Right lung (tissue), 5 donors: ENCODE measurements around the gene TGFBI. TPM values are rescaled to one million over a fixed set of nuclear protein-coding genes. Genes with fewer than 3 reads are reported as not detected.

Experiments
- DNase-seq, 2 donors: peaks; one replicate each; pipeline ENCODE4 v3.0.0-alpha.2; 2013
- polyA plus RNA-seq, 5 donors: library from polyadenylated mRNA; unstranded; fragments of 120-200 nt; gene quantifications; one replicate each; pipeline versions ENCODE4 v1.2.1 to v1.2.3, GENCODE V29; 2013; ENCODE audit warnings: inconsistent platforms in 1 of 5, low replicate concordance in 1 of 5; ENCODE audit not compliant: insufficient read length in 5 of 5, insufficient read depth in 1 of 5

TGFBI gene
- polyA plus RNA-seq, 5 donors, result 126 to 164 (median 135) TPM

DNA sequence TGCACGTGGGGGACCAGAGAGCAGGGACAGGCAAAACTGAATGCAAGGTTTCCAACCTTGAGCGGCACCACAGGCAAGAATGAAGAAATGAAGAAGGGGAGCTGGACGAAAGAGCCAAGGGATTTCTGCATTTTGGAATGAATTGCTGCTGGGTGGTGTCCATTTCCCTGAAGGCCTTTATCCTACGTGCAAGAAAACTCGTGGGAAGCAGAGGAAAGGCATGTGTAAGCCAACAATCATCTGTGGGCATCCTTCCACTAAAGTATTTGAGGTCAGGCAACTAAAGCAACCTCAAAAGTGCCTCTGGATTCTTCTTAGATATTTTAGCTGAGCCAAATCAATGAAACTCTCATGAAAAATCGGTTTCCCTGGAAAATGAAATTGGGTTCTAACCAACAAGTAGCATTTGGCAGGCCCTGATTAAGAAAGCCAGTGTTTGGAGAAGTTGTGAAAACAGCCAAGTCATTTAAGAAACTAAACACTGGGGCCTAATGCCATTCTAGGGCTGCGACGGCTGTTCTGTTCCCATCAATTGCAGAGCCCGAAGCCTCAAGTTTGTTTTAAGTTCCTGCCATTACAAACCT lies 4.7 kb upstream of the TGFBI start:
- DNase-seq, result no peak

DNA sequence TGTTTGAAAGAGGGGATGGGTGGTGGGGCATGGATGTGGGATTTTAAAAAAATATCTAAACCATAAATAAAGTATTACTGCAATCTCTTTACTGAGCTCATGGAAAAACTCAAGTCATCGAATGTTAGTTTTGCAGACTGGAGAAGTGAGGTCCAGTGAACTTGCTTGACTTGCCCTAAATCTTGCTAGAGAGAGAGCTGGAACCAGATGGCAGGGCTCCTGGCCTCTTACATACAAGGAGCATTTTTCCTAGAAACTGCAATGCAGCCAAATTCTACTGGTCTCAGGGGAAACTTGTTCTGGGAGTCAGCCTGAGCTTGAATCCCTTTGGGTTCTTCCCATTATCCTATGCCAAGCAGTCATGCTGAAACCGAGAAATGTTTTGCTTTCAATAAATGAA lies 2.9 kb upstream of the TGFBI start:
- no peak for DNase-seq

DNA sequence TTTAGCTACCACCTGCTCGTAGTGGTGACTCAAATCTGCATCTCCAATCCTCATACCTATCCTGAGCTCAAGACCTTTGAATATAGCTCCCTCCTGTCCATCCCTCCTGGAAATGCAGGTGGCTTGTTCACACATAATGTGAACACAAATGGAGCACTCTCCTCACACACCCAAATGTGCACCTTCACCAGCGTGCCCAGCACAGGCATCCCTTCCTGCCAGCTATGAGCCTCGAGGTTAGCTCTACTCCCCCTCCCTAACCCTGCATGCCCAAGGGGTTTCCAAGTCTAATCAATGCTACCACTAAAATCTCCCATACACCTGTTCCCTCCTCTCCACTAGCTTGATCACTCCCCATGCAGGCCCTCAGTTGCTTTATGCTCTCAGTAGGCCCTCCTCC lies 2.2 kb upstream of the TGFBI start:
- no peak for DNase-seq

DNA sequence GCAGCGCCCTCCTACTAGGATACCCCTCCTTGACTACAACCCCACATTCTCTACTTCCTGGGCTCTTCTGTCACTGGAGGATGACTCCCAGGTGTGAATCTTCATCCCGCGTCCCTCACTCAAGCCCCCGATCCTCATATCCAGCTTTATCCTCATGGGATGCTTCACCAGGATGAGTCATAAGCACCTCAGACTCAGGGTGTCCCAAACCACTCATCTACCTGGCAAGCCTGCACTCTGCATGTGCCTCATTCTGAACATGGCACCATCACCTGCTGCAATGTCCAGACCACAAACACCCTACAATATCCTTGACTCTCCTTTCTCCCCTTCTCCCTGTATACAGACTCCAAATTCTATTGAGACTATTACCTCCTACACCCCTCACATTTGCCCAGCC lies 1.5 kb upstream of the TGFBI start:
- DNase-seq, result no peak

DNA sequence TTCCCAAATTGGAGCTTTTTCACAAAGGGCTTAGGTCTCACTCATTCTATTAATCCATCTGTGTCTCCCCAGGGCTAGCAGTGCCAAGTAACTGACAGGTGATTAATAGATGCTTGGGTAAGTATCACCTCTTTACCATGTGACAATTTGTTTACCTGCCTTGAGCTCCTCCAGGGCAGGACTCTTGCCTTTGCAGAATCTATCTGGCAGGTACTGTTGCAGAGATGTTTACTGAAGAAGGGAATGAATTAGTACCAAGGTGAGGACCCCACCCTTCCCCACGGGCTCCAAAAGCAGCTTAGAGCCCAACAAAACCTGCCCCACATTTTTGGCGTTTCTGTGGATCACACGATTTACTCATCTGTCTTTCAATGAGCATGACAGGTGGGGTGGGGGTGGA lies 698 bp upstream of the TGFBI start:
- DNase-seq, result no peak

DNA sequence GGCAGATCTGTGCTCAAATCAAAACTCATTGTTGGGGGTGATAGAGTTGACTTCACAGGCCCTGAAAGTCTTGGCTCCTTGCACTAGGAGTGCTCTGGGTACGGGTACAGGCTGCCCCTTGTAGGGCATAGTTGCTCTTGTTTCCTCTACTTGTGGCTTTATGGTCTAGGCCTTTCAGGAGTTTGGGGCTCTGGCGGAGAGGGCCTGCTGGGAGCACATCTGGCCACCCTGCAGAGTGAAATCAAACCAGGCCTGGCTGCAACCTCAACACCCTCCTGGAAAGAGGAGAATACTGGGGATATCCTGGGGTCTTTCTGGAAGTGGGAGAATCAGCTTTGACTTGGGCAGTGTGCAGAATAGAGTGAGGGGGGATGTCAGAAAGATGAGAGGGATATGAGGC lies 1.5 kb downstream of the TGFBI start:
- no peak for DNase-seq

DNA sequence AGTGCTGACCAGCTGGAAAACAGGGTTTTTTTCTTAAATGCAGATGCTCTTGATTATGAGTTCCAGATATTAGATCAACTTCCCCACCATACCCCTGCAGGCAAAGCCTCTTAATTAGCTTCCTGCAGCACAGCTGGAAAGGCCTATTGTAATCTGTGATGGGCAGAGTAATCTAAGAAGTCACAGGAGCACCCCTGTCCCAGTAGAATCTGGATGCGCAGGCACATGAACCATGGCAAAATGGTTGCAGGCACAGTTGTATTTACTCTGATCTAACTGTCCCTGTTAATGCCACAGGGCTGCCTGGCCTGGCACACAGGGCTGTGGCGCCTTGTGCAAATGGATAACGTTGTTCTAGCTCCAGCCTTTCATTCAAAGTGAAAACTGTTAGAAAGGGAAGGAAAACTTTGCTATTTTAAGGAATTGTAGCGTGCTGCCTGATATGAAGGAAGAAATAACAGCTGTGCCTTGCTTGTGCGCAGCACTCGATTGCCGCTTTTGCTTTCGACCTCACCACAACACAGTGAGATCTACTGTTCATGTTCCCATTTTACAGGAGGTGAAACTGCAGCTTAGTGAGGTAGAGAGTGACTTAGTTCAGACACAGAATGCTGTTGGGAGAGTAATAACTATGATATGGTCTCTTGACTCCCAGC lies 2.3 kb downstream of the TGFBI start:
- no peak for DNase-seq

DNA sequence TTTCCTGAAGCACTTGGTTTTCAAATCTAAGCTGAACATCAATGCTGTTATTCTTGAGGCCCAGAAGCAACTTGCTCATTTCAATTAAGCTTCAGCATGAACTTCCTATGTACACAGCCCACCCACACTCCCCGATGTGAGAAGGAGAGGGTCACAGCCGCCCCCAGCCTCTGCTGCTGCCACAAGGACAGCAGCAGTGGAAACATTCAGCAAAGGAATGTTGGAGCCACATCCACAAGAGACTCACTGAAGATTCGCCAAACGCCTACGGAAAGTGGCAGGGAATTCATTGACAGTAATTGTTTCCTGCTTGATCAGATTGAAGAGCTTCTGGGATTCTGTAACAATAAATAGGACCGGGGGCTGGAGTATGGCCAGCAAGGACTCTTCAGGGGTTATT lies 2.9 kb downstream of the TGFBI start:
- no peak for DNase-seq

DNA sequence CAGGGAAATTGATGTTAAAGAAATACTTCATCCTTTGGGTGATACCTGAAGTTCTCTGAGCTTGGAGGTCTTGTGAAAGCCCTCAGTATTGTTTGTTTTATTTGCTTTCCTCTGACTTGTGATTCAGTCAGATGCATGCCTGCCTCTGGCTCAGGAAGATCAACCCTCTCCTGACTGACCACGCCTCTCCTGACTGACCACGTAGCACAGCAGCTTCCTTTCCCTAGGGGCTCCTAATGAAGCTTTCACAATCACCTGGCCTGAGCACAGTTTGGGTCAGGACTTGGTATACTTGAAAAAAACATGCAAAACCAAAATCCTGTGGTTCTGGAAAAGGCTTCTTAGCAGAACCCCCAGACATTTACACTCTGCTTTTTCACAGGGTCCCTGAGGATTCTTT lies 3.8 kb downstream of the TGFBI start:
- DNase-seq, result no peak

DNA sequence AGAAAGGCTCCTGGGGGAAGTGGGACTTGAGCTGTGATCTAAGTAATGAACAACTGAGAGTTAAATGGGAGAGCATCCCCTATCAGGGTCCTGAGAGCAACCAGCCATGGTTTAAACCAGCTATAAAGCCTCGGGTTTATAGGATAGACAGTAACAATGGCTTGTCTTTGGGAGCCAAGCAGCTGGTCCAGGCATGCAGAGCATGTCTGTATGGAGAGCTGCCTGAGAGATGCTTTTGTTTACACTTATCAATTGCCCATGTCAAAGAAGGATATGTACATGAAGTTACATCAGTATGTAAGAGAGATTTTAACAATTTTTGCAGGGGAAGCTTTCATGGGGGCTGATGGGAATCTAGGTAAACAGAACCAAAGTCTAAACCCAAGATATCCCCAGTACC lies 4.4 kb downstream of the TGFBI start:
- no peak for DNase-seq

DNA sequence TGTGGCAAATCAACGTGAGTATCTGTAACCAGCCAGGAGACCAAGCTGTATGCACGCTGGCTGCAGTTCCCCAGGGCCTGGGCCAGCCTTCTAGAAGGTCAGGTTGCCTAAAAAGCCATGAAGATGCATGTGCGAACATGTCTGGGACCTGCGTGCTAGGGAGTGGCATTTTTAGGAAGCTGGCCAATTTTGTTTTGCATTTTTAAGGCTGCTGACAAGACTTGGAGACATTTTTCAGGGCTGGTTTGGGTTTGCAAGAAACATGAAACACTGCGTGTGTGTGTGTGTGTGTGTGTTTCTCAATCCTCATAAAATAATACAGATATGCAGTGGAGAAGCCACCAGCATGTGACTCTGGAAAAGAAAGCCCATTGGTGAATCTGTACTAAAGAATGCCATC lies 5.1 kb downstream of the TGFBI start:
- no peak for DNase-seq

DNA sequence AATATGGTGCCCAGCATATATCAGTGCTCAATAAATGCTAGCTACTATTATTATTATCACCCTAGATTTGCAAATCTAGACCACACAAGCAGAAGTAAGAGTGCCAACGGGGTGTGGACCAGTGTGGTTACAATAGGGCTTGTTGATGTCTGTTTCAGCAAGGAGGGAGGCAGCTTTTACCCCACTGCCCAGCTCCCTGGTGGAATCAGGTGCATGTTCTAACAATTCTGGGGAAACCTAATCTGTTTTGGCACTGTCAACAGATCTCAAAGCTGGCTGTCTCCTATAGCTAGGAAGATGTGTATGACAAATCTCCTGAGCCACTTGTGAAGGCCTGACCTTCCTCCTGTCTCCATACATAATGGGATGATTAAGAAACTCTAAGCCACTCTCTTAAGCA lies 5.7 kb downstream of the TGFBI start:
- DNase-seq, result no peak

DNA sequence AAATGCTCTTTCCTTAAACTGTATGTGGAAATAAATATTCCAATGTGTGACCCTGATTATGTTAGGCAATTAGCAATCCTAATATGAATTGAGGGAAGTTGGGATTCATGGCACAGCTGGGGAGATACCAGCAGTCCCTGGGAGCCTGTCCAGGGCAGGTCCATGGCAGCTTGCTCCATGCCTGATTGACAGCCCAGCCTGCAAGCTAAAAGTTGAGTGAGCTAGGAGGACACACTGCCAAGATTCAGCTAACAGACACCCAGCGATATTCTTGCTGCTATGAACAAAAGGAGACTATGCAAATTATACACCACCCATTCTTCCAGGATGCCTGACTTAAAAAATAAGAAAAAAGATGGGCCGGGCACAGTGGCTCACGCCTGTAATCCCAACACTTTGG lies 6.2 kb downstream of the TGFBI start:
- no peak for DNase-seq

DNA sequence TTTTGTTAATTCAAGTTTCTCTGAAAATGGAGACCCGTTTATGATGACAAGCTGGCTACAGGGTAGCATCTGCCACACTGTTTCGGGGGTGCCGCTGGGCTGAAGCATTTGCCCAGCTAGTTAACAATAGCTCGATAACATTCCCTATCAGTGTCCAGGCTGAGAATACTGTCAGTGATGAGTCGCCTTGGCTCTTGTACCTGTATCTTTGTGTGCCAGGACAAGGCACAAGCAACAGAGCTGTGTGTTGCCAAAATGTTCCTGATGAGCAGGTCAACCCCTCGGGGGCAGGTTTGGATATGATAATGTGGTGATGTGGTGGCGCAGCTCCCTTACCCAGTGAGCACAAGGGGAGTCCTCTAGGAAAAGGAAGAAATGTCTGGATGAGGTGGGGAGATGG lies 7.0 kb downstream of the TGFBI start:
- DNase-seq, result no peak

DNA sequence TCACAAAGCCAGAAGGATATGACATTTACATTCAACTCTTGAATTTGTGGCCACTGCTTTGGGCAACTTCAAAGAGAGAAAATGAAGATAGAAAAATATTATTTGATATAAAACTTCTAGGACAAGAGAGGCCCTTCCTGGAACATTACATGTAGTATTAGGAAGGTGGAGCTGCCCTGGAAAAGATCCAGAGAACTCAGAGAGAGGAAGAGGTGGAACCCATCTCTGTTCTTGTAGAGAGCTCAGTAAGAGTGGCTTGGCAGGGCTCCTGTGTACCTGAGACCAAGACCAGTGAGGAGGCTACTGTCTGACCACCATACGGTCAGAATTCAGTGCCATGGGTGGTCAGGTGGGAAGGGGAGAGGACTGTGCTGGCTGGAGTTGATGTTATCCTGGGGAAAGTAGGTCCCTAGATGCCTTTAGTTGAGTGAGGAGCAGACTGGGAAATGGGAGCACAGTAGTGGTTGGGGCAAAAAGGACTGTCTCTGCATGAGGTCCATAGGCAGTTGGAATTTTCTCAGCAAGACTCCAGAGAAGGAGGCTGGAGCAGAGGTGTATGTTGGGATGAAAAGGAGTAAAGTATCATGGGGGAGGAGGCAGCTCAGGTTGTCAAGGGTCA lies 7.6 kb downstream of the TGFBI start:
- no peak for DNase-seq

DNA sequence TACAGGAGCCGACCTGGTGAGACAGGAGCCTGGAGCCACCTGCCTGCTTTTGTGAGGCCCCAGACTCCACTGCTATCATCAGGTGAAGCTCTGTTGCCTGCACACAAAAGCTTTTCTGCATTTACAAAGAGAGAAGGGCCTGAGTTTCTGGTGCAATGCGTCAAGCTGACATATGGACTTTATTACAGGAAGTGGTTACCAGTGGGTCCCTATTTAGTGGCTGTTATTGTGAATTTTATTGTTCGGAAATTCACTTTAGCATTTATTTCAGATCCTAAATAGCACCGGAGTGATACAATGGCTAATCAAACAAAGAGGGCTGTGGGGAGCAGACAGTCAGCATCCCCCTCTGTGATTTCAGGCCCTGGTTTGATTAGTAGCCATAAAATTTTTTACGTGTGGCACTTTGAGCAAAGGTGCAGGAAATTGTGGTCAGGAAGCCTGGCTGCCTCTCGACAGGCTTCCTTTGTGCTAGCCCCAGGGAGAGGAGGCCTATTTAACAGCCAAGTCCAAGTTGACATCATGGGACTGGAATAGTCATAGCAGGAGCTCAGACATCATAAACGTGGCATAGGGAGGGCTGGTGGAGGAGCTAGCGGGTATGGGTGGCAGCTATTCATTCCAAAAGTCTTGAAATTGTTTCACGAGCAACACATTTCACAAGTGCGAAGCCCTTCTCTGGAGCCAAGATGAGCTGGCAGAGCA lies 8.4 kb downstream of the TGFBI start:
- no peak for DNase-seq

DNA sequence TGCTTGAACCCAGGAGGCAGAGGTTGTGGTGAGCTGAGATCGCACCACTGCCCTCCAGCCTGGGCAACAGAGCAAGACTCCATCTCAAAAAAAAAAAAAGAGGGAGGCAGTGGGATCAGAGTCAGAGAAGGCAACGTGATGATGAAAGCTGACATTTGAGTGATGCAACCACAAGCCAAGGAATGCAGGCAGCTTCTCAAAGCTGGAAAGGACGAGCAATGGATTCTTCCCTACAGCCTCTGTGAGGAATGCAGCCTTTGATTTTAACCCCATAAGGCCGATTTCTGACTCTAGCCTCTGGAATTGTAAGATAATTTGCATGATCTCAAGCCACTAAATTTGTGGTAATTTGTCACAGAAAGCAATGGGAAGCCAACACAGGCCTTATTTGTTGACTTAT lies 9.8 kb downstream of the TGFBI start:
- no peak for DNase-seq

DNA sequence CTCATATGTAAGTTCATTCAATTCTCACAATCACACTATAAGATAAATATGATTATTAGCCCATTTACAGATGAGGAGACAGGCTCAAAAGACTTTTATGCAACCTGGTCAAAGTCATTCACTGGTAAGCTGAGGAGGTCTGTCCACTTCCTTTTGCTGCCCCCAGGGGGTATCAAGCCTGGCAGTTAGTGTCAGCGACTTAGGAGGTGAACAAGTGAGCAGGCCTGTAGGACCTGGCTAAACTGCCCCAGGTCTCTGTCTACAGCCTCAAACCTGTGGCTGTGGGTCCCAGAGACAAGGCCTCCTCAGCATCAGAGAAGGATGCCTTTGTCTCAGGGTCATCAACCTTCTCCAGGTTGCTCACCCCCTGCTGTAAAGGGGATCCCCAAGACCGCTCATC lies 10.4 kb downstream of the TGFBI start:
- DNase-seq, result no peak

DNA sequence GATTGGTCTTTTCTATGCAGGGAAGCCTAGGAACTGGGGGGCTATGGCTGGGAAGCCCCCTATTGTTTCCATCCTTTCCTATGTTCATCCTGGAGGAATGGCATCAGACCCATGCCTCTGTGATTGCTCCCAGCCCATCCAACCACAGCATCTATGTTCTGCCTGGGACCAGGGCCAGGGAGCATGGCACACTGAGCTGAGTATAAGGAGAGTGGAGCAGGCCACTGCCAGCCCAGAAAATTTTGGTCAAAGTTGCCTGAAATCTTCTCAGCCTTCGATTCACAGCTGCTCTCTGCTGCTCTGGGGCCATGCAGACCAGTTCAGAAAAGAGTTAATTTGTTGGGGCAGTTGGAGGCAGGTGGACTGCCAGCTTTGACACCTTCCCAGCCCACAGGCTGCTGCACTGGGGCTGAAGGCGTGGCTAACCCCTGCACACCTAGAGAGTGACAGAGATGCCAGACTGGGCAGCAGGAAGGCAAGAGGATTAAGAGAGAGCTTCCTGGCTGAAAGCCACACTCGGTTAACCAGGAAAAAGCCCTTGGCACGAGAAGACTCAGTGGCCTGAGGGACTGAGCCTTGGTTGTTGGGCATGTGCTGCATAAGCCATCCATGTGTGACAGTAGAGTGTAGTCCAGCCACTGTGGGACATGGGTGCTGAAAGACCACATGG lies 12.1 kb downstream of the TGFBI start:
- no peak for DNase-seq

DNA sequence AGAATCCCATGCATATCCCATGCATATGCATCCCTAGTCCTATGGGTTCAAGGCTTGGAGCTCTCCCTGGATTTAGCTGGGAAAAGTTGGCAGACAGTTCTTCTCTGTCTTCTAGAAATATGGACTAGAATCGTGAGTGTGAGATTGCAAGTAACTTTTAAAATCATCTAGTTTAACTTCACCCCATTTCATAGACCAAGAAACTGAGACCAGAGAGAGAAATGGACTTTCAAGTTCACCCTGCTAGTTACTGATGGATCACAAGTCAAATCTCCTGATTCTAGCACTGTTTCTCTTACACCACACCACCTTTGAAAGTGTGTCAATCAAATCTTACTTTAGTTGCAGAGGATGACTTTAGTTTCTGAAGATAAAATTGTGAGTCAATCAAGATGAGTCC lies 13.4 kb downstream of the TGFBI start:
- no peak for DNase-seq

DNA sequence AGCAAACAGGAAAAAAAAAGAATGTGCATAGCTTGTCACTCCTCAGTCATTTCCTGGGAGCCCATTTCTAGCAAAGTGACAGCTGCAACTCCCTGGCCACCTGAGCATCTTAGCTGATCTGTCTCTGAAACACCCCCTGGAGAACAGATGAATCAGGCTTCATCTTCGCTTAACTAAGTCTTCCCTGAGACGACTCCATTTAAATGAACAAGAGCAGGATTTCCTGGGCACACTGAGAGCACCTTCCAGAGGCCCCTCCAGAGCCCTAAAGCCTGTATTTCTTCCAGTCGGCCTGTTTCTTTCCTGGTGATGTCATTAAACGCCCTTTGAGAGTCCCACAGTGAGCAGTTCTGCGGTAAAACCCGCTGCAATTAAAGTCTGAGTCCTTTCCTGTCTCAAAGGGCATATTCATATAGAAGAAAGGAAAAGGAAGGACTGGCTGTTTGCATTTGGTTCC lies 13.9 kb downstream of the TGFBI start:
- DNase-seq, result no peak

DNA sequence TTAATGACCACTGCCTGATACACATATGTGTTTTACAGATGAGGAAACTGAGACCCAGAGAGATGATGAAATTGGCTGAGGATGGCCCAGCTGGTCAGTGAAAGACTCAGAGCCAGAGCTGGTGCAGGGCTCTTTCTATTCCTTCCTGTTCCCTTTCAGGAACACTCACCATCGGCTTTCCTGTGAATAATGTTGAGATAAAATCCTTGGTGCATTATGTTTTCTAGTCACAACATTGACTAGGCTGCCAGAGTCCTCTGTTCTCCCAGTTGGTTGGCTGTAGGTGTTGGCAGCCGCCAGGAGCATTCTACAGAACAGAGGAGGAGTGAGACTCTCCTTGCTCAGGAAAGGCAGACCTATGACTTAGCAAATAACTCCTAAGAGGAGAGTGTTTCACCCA lies 14.8 kb downstream of the TGFBI start:
- DNase-seq, result no peak
